ENCODE measurements around the gene MYO1E.
A peak's percentile ranks its signal among the peaks of the same experiment; 100 is the strongest.

The MYO1E gene

DNA sequence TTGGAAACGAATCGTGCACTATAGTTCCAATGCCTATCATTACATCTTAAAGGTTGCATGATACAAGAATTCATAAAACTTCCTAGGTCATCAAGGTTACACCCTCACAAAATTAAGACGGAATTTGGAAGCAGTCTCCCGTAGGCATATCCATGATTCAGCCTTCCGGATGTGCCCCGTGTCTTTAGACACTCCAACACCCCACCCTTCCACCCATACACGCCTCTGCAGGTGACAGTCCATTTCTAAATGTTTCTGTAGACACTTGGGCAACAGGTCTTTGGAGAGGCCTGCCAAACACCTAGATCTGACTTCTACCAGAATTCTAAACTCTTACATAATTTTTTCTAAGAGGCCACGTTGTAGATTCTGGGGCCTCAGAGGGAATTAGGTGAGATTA lies 116.2 kb downstream of the MYO1E start:
- no peak for DNase-seq

DNA sequence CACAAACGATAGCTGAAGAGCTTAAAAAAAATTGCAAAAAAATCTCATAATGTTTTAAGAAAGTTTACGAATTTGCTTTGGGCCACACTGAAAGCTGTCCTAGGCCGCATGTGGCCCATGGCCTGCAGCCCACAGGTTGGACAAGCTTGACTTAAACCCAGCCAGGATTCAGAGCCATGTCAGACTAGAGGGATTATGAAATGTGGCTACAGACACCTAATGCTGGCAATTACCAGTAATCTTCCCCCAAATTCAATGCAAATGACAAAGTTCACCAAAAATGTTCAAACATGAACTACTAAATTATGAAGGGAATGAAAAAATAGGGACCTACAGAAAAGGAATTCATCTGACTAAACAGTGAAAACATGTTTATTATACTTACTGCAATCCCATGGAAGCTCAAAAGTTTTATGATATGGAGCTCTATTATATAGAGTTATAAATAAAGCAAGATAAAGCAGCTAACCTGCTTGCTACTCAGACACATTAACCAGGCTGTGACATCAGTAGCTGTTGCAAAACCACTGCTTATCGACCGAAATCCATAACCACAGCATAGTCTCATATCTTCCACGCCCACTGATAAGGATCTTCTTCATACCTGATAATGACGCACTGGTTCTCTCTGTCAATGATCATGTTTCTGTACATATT lies 116.9 kb downstream of the MYO1E start:
- DNase-seq: no peak

DNA sequence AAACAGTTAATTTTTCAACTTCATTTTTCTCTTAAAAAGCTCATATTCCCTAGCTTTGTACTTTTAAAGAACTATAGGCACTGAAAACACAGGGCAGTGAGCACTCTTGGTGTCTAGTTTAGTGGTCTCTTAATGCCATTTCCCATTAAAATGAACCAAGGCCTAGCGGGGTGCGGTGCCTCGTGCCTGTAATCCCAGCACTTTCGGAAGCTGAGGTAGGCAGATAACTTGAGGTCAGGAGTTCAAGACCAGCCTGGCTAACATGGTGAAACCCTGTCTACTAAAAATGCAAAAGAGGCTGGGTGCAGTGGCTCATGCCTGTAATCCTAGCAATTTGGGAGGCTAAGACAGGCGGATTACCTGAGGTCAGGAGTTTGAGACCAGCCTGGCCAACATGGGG lies 120.5 kb downstream of the MYO1E start:
- DNase-seq: no peak

DNA sequence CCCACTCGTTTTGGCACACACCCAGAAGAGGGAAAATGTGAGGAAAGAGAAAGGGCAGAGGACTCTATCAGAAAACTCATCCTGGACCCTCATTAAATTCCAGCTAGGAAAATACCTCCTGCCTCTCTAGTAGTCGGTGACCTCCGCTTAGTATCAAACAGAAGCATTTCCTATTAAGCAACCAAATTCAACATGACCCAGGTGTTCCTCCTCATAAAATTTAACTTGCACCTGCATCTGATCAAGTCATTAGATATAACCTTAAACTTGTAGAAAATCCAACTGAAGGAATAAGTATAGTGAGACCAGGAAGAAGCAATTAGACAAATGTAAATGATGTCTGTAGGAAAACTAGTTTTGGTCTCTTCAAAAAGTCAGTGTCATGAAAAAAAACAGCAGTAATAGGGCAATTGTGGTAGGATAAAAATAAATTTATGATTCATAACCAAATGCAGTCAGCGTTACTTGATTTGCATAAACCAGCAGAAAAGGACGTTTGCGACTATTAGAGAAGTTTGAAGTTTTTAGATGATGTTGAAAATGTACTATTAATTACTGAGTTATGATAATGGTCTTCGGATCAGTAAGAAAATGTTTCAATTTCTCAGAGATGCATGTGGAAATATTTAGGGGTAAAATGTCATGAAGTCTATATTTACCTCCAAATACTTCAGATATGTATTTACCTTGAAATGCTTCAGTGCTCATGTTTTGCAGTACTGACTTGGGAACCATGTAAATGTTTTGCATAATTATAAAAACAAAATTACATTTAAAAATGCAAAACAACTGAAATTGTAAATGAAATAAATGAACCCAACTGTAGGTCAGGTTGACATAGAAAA lies 121.4 kb downstream of the MYO1E start:
- DNase-seq: no peak

DNA sequence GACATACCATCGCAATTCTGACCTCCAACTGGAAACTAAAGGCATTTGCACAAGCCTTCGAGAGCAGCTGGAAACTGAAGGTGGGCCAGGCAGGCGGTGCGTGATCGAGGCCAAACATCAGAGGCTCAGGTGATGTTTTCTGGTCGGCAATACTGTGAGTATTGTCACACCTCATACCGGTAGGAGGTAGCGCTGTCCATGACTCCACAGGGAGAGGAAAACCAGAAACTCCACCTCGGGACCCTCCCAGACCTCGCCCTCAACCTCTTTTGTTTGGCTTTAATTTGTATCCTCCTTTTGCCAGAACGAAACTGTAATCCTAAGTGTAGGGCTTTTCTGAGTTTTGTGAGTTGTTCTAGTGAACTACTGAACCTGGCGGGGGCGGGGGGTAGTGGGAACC lies 122.4 kb downstream of the MYO1E start:
- no peak for DNase-seq

- DNase-seq: no peak
Measured at GRCh38 chr15:59249816-59250215, 122.9 kb downstream of the MYO1E start.

DNA sequence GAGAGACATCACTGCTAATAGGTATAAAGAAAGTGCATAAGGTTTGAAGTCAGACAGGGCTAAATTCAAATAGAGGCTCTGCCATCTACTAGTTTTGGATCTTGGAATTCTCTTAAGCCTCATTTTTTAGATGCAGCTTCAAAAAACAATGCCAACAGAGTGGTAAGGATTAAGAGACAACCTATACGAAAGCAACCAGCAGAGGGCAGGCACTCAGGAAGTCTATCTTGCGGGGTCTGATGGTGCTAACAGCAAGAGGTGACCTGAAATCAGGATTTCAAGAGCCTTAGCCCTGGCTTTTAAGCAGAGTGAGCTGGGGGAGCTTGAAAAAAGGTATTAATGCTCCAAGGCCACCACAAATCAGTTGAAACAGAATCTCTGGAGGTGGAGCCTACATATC lies 125.3 kb downstream of the MYO1E start:
- DNase-seq: peak; percentile 25 to 40

DNA sequence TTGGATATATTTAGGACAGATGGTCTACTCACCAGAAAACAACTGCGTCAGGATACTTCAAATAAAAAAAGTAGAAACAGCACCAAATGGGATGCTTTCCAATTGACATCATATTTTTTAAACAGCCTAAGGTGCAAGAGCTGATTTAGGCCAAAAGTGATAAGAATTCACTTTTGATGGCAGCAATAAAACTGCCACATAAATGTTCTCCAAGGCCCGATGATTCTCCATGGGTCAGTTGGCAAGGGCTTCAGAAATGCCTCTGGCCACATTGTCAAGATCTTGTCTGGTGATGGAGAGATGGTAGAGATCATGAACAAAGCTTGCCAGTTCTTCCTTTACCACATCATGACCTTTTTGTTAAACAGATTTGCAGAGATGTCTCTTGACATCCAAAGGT lies 127.1 kb downstream of the MYO1E start:
- DNase-seq: no peak

GRCh38 chr15:59244337-59244736 lies 128.3 kb downstream of the MYO1E start:
- no peak for DNase-seq

GRCh38 chr15:59243622-59244021 lies 129.0 kb downstream of the MYO1E start:
- no peak for DNase-seq

GRCh38 chr15:59242649-59243048 lies 130.0 kb downstream of the MYO1E start:
- no peak for DNase-seq

- DNase-seq: no peak
Measured at GRCh38 chr15:59240036-59240435, 132.6 kb downstream of the MYO1E start.

DNA sequence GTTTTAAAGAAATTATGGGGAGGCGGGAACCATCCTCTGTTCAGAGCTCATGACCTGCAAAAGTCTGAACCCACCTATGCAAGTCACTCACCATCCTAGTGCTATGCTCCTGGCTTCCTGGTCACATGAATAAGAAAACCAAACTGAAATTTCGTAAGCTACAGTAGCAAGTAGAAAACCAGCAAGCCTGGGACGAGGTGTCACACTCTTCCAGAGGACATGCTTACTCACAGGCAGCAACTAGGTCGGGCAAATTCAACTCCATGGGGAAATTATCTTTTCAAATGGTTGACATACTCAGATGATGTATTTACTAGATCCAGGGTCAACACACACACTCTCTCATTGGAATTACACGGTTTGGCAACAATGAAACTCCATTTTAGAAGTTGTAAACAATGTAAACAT lies 134.7 kb downstream of the MYO1E start:
- DNase-seq: no peak

GRCh38 chr15:59237119-59237855 lies 135.4 kb downstream of the MYO1E start:
- DNase-seq: no peak

DNA sequence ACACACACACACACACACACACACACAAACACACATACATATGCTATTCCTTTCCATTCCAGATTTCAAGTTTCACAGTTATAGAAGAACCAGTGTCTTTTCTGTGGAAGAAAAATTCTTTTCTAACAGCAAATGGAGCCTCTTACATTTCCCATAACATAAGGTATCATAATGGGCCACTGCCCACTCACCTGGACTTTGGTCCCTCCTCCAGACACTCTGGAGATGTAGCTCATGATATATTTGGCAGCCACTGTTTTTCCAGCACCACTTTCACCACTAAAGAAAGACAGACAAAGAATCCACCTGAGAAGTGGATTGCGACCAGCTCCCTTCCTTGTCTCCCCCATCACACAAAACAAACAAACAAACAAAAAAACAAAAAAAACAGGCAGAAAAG lies 136.3 kb downstream of the MYO1E start:
- DNase-seq: no peak

GRCh38 chr15:59232476-59232875 lies 140.2 kb downstream of the MYO1E start:
- DNase-seq: no peak

- no peak for DNase-seq
Measured at GRCh38 chr15:59230531-59231055, 142.1 kb downstream of the MYO1E start.

GRCh38 chr15:59229453-59229852 lies 143.2 kb downstream of the MYO1E start:
- no peak for DNase-seq

DNA sequence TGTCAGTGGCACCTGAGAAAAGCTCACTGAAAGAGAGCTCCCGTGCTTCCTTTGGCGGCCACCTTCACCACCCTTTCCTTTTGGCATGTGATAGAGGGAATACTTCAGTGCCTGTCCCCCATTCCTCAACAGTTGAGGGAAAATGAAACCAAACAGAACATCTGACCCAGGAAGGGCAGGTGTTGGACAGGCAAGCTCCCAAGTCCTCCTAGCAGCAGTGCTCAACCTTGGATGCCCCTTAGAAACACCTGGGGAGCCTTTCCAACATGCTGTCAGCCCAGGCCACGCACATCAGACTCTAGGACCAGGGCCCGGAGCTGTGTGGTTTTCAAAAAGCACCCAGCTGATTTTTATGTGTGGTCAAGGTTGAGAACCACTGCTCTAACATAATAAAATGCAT lies 143.7 kb downstream of the MYO1E start:
- DNase-seq: no peak

DNA sequence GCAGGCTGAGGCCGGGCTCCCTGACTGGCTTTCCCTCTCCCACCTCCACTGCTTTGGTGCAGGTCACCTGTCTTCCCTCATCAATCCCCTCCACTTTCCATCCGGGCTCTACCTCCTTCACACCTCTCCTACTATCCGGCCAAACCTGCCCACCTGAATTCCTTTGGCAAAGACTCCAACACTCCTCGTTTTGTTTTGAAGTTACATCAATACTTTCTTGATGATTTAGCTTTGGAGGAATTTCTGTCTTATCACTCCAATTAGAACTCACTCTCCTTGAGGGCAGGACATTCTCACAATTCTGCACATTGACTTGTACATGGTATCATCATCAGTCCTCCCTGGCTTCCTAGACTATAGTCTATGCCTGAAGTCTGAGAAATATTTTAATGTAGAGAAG lies 145.7 kb downstream of the MYO1E start:
- no peak for DNase-seq

- no peak for DNase-seq
Measured at GRCh38 chr15:59224474-59224873, 148.2 kb downstream of the MYO1E start.

DNA sequence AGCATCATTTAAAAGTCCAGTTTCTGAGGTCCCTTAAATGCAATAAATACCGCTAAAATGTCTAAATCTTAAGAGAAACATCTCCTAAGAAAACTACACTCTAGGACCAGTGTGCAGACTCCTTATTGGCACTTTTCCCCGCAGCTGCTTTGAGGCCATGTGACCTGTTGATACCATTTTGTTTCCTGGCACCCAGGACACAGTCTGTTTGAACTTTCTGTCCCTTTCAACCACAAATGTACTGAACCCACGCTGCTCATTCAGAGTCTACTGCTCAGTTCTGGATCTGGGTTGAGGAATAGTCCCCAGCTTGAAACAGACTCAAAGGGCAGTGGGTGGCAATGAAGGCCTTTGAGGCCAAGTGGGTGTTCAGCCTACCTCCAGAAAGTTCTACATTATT lies 148.9 kb downstream of the MYO1E start:
- DNase-seq: no peak

DNA sequence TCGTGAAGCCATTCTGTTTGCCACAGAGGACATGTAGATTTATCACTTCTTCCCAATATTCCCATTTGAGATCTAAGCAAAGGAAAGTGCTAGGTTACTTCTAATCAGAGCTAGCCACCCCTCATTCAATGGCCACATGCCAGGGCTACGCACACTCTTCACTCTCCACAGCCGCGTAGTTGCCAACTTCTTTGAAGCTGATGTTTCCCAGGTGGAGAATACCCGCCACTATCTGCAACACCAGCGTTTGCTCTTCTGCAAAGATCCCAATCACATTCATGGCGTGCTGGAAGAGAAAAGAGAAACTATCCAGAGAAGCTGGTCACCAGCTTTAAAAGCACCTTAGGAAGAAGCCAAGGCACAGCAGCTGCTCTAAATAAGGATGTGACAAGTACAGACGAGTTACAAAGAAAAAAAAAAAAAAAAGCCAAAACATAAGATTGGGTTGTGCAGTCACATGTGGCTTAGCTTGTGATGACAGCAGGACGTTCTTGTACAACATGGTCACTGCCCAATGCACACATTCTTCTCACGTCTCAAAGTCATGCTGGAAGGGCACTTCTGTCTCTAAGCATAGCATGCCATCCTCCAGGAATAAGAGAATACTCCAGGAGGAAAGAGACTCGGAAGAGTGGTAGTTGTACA lies 149.6 kb downstream of the MYO1E start:
- no peak for DNase-seq

All from hippocampal formation (tissue), 2 donors.